H1 (cell line): ENCODE results near the gene TEX26. TPM values are rescaled to one million over a fixed set of nuclear protein-coding genes. Genes with fewer than 3 reads are reported as not detected.

Experiments used
- CTCF ChIA-PET: fragments of 300-600 bp; sonication (Branson Sonifier 250); formaldehyde crosslinking; loops from one replicate; lab custom pipeline; 2021; ENCODE audit not compliant: partially characterized antibody; lab: Charles Lee
- POLR2A ChIA-PET: fragments of 300-600 bp; sonication (Branson Sonifier 250); formaldehyde crosslinking; loops from one replicate; lab custom pipeline; 2021; ENCODE audit warnings: inconsistent platforms; ENCODE audit not compliant: partially characterized antibody; lab: Charles Lee
- DNase-seq, 2 experiments: peaks; one replicate each; pipeline versions ENCODE4 v3.0.0 to v3.0.0-alpha.2; 2010 to 2022; ENCODE audit warnings: low spot score in 2 of 2, low read depth in 1 of 2, mixed read lengths in 1 of 2
- FAIRE-seq: peaks from 2 replicates; lab custom pipeline; 2011; peaks lifted over from hg19 to GRCh38; lab: Jason Lieb, UNC
- H2AFZ ChIP-seq: 2 replicates; pipeline ENCODE4 v1.8.1; 2012; ENCODE audit warnings: low read length, inconsistent platforms
- H2AK5ac ChIP-seq: 2 replicates; pipeline ENCODE4 v1.6.1; 2013; ENCODE audit warnings: low read depth, low read length
- H2BK120ac ChIP-seq: replicated peaks from 2 replicates; pipeline ENCODE3; 2013; ENCODE audit warnings: low read depth, low read length, inconsistent platforms
- H2BK12ac ChIP-seq: 2 replicates; pipeline ENCODE4 v1.6.1; 2013; ENCODE audit warnings: low read depth, low read length
- H2BK15ac ChIP-seq: 2 replicates; pipeline ENCODE4 v1.6.1; 2013; ENCODE audit warnings: low read length
- H2BK20ac ChIP-seq: 2 replicates; pipeline ENCODE4 v1.6.1; 2013; ENCODE audit warnings: low read length
- H2BK5ac ChIP-seq: 2 replicates; pipeline ENCODE4 v1.6.1; 2013; ENCODE audit warnings: low read depth, low read length
- H3K14ac ChIP-seq: 2 replicates; pipeline ENCODE4 v1.6.1; 2013; ENCODE audit warnings: inconsistent platforms; ENCODE audit not compliant: insufficient read length
- H3K18ac ChIP-seq: 2 replicates; pipeline ENCODE4 v1.6.1; 2013; ENCODE audit warnings: low read length; ENCODE audit errors: extremely low read depth
- H3K23ac ChIP-seq: 2 replicates; pipeline ENCODE4 v1.6.1; 2013; ENCODE audit warnings: inconsistent platforms; ENCODE audit not compliant: insufficient read length
- H3K23me2 ChIP-seq: 2 replicates; pipeline ENCODE4 v1.6.1; 2013; ENCODE audit warnings: low read depth, low read length
- H3K27ac ChIP-seq: 2 replicates; pipeline ENCODE4 v1.6.1; 2011; ENCODE audit warnings: low read depth, low read length, inconsistent platforms
- H3K27me3 ChIP-seq, 4 experiments: replicated peaks in 1 of 4; 1 replicate in 1 of 4; 2 replicates in 3 of 4; pipeline versions ENCODE4 v1.6.1 to v1.8.1; 2011 to 2013; ENCODE audit warnings: low read length in 3 of 4, mild to moderate bottlenecking in 3 of 4, inconsistent platforms in 2 of 4, mixed read lengths in 2 of 4, moderate library complexity in 1 of 4; ENCODE audit not compliant: control insufficient read depth in 3 of 4, insufficient read depth in 3 of 4; ENCODE audit errors: extremely low read depth in 1 of 4
- H3K36me3 ChIP-seq, 4 experiments: 2 replicates each; pipeline versions ENCODE4 v1.6.1 to v1.8.1; 2011 to 2013; ENCODE audit warnings: mild to moderate bottlenecking in 4 of 4, low read length in 3 of 4, moderate library complexity in 2 of 4, control low read depth in 1 of 4, inconsistent platforms in 1 of 4; ENCODE audit not compliant: insufficient read depth in 4 of 4, control insufficient read depth in 2 of 4
- H3K4ac ChIP-seq: replicated peaks from 2 replicates; pipeline ENCODE3; 2013; ENCODE audit warnings: low read length, low read depth, mixed read lengths, inconsistent platforms; ENCODE audit not compliant: insufficient read length
- H3K4me1 ChIP-seq, 4 experiments: replicated peaks in 1 of 4; 1 replicate in 1 of 4; 2 replicates in 3 of 4; pipeline versions ENCODE4 v1.6.1 to v1.8.1; 2011 to 2013; ENCODE audit warnings: low read length in 3 of 4, inconsistent platforms in 2 of 4, mixed read lengths in 1 of 4; ENCODE audit not compliant: insufficient read depth in 4 of 4, control insufficient read depth in 3 of 4
- H3K4me2 ChIP-seq, 2 experiments: 2 replicates each; pipeline versions ENCODE4 v1.6.1 to v1.8.1; 2011 to 2013; ENCODE audit warnings: low read depth in 2 of 2, low read length in 2 of 2, control low read depth in 1 of 2, inconsistent platforms in 1 of 2, mild to moderate bottlenecking in 1 of 2; ENCODE audit not compliant: insufficient read depth in 1 of 2
- H3K4me3 ChIP-seq, 4 experiments: fragments of 200-600, 300-600 bp in 1 of 4; sonication (generic), shearing (Covaris generic), sonication (Bioruptor Twin) in 1 of 4; 2 replicates each; pipeline versions ENCODE4 v1.5.1 to v1.8.1; 2011 to 2016; ENCODE audit warnings: low read length in 4 of 4, low read depth in 3 of 4, control low read depth in 2 of 4, inconsistent platforms in 2 of 4, mild to moderate bottlenecking in 2 of 4, mixed read lengths in 1 of 4, moderate library complexity in 1 of 4; ENCODE audit not compliant: insufficient read depth in 2 of 4; ENCODE audit errors: extremely low read depth in 1 of 4
- H3K56ac ChIP-seq: replicated peaks from 2 replicates; pipeline ENCODE3; 2013; ENCODE audit warnings: low read depth, mild to moderate bottlenecking, mixed read lengths, low read length, inconsistent platforms; ENCODE audit not compliant: insufficient read length
- H3K79me1 ChIP-seq: 2 replicates; pipeline ENCODE4 v1.6.1; 2013; ENCODE audit warnings: low read depth, low read length, control low read depth
- H3K79me2 ChIP-seq, 2 experiments: 2 replicates each; pipeline versions ENCODE4 v1.6.1 to v1.8.1; 2012 to 2013; ENCODE audit warnings: low read length in 2 of 2, mild to moderate bottlenecking in 2 of 2, inconsistent platforms in 1 of 2; ENCODE audit not compliant: insufficient read depth in 2 of 2, control insufficient read depth in 1 of 2
- H3K9ac ChIP-seq, 4 experiments: replicated peaks in 1 of 4; 1 replicate in 1 of 4; 2 replicates in 3 of 4; pipeline versions ENCODE4 v1.6.1 to v1.8.1; 2011 to 2013; ENCODE audit warnings: low read depth in 3 of 4, low read length in 3 of 4, control low read depth in 2 of 4, mild to moderate bottlenecking in 2 of 4, moderate library complexity in 2 of 4, inconsistent platforms in 1 of 4; ENCODE audit errors: extremely low read depth in 1 of 4
- H3K9me3 ChIP-seq, 2 experiments: 2 replicates each; pipeline versions ENCODE4 v1.6.1 to v1.8.1; 2012 to 2013; ENCODE audit warnings: mild to moderate bottlenecking in 2 of 2, moderate library complexity in 2 of 2, control low read depth in 1 of 2, inconsistent platforms in 1 of 2, low read depth in 1 of 2, low read length in 1 of 2, mixed read lengths in 1 of 2; ENCODE audit not compliant: insufficient read depth in 2 of 2
- H4K20me1 ChIP-seq, 2 experiments: replicated peaks in 1 of 2; 2 replicates each; pipeline versions ENCODE3 to v1.8.1; 2011 to 2013; ENCODE audit warnings: inconsistent platforms in 2 of 2, low read length in 2 of 2, mild to moderate bottlenecking in 1 of 2; ENCODE audit not compliant: insufficient read depth in 2 of 2, control insufficient read depth in 1 of 2
- H4K5ac ChIP-seq: 2 replicates; pipeline ENCODE4 v1.6.1; 2013; ENCODE audit warnings: low read length, low read depth, mixed read lengths, inconsistent platforms; ENCODE audit not compliant: insufficient read length
- H4K8ac ChIP-seq: 2 replicates; pipeline ENCODE4 v1.8.0; 2013; ENCODE audit warnings: mild to moderate bottlenecking, moderate library complexity, low read length, inconsistent platforms; ENCODE audit not compliant: insufficient read depth; ENCODE audit errors: extremely low read depth
- H4K91ac ChIP-seq: replicated peaks from 2 replicates; pipeline ENCODE3; 2013; ENCODE audit warnings: low read length, mixed read lengths, inconsistent platforms; ENCODE audit not compliant: insufficient read length
- BCL11A ChIP-seq, 2 experiments: IDR thresholded peaks; one replicate each; pipeline ENCODE4 v1.6.1; 2011; ENCODE audit warnings: low read depth in 2 of 2, low read length in 2 of 2, mild to moderate bottlenecking in 2 of 2
- FOSL1 ChIP-seq: IDR thresholded peaks from 2 replicates; pipeline ENCODE4 v1.6.1; 2011; ENCODE audit warnings: mild to moderate bottlenecking, low read depth, low read length, moderate library complexity; ENCODE audit not compliant: insufficient read depth
- KDM1A ChIP-seq: fragments of 200-600, 300-600 bp; sonication (generic); IDR thresholded peaks from 2 replicates; pipeline ENCODE4 v1.7.1; 2016; ENCODE audit warnings: mild to moderate bottlenecking, low read length, borderline replicate concordance
- PHF8 ChIP-seq: fragments of 200-600 bp; sonication (generic); conservative IDR thresholded peaks from 2 replicates; pipeline ENCODE4 v1.7.1; 2012; ENCODE audit warnings: low read depth, mild to moderate bottlenecking, inconsistent platforms, low read length, moderate library complexity
- SIN3A ChIP-seq, 2 experiments: IDR thresholded peaks in 1 of 2; conservative IDR thresholded peaks in 1 of 2; 2 replicates each; pipeline ENCODE4 v1.6.1; 2011 to 2012; ENCODE audit warnings: low read length in 2 of 2, improper control_type of control experiment in 1 of 2, low read depth in 1 of 2, mild to moderate bottlenecking in 1 of 2
- WGBS, 2 experiments: shearing (Covaris generic) in 1 of 2; methylation state at CpG; one replicate each; pipeline versions ENCODE4 v1.1.6 to v1.1.7; 2013 to 2015; ENCODE audit warnings: low lambda C conversion rate in 2 of 2, mixed read lengths in 2 of 2, inconsistent platforms in 1 of 2, low coverage in 1 of 2, missing lambda C conversion rate in 1 of 2; ENCODE audit not compliant: insufficient replicate concordance in 2 of 2, insufficient coverage in 1 of 2, insufficient read length in 1 of 2; ENCODE audit errors: extremely low coverage in 1 of 2, missing lambda C conversion rate in 1 of 2; 5-methylcytosine and 5-hydroxymethylcytosine counted together
- polyA plus RNA-seq, 7 experiments: library from polyadenylated mRNA; depleted of rRNA in 3 of 7; stranded (reverse) in 5 of 7; unstranded in 2 of 7; fragments of >200 nt in 5 of 7; fragments of 200-250 nt in 2 of 7; gene quantifications; 1 replicate in 5 of 7; 2 replicates in 1 of 7; 4 replicates in 1 of 7; pipeline versions ENCODE4 v1.2.1 to v1.2.3, GENCODE V29; 2011 to 2013; ENCODE audit warnings: missing spikeins in 2 of 7, mixed read lengths in 2 of 7
- total RNA-seq: library from RNA; stranded (reverse); fragmentation: NEBNext Ultra II Directional; extraction: Animal tissue kit (Norgen Biotek cat#: 25700); gene quantifications from 2 replicates; pipeline ENCODE4 v1.2.1, GENCODE V29; 2021
- TF ChIP-seq, protein P1 (sequence below), 3 experiments: IDR thresholded peaks; 1 replicate in 2 of 3; 2 replicates in 1 of 3; pipeline versions ENCODE4 v1.5.1 to v1.6.1; 2011; ENCODE audit warnings: low read length in 3 of 3, mild to moderate bottlenecking in 3 of 3, inconsistent platforms in 2 of 3, low read depth in 1 of 3, moderate library complexity in 1 of 3; ENCODE audit not compliant: insufficient read depth in 1 of 3; ENCODE audit errors: control extremely low read depth in 1 of 3

TEX26 gene
- total and polyA plus RNA-seq, 2 of the 8 experiments (the other 6 are each of a cell fraction or from before 2014, with no cell fraction given) = not detected

DNA sequence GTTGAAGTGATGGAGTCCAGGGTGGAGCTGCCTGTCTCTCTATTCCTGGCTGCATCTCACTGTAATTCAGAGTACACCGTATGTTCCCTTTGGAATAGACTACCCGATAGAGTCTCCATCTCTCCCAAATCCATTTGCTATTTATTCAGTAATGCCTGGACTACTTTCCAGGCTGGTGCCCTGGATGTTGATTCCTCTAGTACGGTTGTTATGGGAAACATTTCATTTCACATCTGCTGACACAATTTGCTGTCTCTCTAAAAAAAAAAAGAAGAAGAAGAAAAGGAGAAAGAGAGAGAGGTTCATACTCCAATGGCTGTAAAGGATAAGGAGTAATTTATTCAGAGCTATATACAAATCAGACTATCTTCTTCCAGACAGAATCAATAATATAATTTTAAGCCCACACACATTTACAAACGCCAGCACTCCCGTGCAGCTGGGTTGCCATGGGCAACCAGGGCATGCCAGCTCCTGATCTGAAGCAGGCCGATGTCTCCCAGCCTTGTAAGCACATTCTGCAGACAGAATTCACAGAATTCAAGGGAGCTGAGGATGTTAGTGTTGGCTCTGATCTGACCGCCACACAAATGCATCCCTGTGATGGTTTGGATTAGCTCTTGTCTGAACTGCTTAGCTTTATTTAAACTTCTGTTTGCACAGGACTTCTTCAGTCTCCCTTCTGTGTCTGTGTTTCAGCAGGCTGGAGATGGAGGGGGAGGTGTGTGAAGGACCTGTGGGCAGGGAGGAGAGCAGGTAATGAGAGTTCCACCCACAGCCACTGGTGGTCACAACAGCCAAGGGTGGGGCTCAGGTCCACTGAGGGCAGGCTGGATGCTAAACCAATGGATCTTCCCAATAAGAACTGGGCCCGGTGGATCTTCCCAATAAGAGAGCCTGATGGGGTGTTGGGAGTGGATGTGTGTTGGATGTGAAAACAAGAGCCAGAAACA is 66.0 kb downstream of the TEX26 start:
- Histone ChIP-seq H3K23me2 (no peaks in the 10 kb centered on the region), H3K36me3 (no peaks in the 10 kb centered on the region), H3K56ac (no peak overlapping the region), H4K8ac (no peak overlapping the region), H3K27ac (no peak overlapping the region), H3K18ac (no peak overlapping the region), H2BK5ac (no peak overlapping the region), H3K23ac (no peak overlapping the region), H3K9me3 (peaks cover 0 to 4% of the 10 kb centered on the region in 2 experiments; a peak in 2 of 4 replicates), H3K9ac (no peak overlapping the region), H4K91ac (no peak overlapping the region), H3K14ac (no peak overlapping the region), H3K27me3 (no peaks in the 10 kb centered on the region), H2BK12ac (no peak overlapping the region), H4K20me1 (no peaks in the 10 kb centered on the region), H2BK20ac (no peak overlapping the region), H2BK15ac (no peak overlapping the region), H2AK5ac (no peak overlapping the region), H3K4ac (no peak overlapping the region), H3K4me2 (no peak overlapping the region), H3K79me1 (no peaks in the 10 kb centered on the region), H3K4me1 (0 out of 7 replicates have a peak, but pooled peaks cover 0 to 2% (median under 1%) of the 10 kb centered on the region in 4 experiments), H2AFZ (no peak overlapping the region), H3K4me3 (no peak overlapping the region), H4K5ac (no peak overlapping the region), H3K79me2 (no peaks in the 10 kb centered on the region), H2BK120ac (no peak overlapping the region)
- no peak for FAIRE-seq
- 81% methylated on average over 8 of the region's 8 CpGs; no CpG with 5 or more reads in 1 of the 2 experiments for WGBS, 2 experiments
- ChIA-PET POLR2A (interaction anchor here (1.5 kb wide), 1 partner anchor 13 kb away, joined by 3 read pairs; no protein-coding TSS in a partner anchor), CTCF (interaction anchor here (0.8 to 2.4 kb wide), 6 partner anchors 19 to 112 kb away, joined by 3 to 11 read pairs (median 4); no protein-coding TSS in a partner anchor)
- DNase-seq = no peak
- no peak for TF ChIP-seq BCL11A (IDR thresholded peaks at IDR 0.05; ENCODE audit: low read depth in 2 of 2, low read length in 2 of 2)
- TF ChIP-seq PHF8 = no peak
- no peak for TF ChIP-seq FOSL1
- TF ChIP-seq, protein P1, sequence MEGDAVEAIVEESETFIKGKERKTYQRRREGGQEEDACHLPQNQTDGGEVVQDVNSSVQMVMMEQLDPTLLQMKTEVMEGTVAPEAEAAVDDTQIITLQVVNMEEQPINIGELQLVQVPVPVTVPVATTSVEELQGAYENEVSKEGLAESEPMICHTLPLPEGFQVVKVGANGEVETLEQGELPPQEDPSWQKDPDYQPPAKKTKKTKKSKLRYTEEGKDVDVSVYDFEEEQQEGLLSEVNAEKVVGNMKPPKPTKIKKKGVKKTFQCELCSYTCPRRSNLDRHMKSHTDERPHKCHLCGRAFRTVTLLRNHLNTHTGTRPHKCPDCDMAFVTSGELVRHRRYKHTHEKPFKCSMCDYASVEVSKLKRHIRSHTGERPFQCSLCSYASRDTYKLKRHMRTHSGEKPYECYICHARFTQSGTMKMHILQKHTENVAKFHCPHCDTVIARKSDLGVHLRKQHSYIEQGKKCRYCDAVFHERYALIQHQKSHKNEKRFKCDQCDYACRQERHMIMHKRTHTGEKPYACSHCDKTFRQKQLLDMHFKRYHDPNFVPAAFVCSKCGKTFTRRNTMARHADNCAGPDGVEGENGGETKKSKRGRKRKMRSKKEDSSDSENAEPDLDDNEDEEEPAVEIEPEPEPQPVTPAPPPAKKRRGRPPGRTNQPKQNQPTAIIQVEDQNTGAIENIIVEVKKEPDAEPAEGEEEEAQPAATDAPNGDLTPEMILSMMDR (IDR thresholded peaks at IDR 0.05; ENCODE audit: control extremely low read depth in 1 of 3, insufficient read depth in 1 of 3, low read depth in 1 of 3, low read length in 3 of 3) = no peak
- TF ChIP-seq KDM1A = no peak
- TF ChIP-seq SIN3A (conservative IDR thresholded peaks at IDR 0.05 in 1 of 2, IDR thresholded peaks at IDR 0.05 in 1 of 2; ENCODE audit: low read depth in 1 of 2, low read length in 2 of 2) = no peak
